Body of pancreas (tissue), 4 donors: Measurements from ENCODE around the gene KCTD15. TPM values are rescaled to one million over a fixed set of nuclear protein-coding genes. Genes with fewer than 3 reads are reported as not detected.

Experiments
- ATAC-seq: fragments of 150-250 bp; one replicate; pipeline ENCODE4 v1.9.1; 2016
- DNase-seq, 4 donors: peaks; one replicate each; pipeline ENCODE4 v3.0.0-alpha.2; 2019
- H3K27ac ChIP-seq, 4 donors: fragments of 200-600 bp; sonication (generic); 1 replicate in 3 of 4; 2 replicates in 1 of 4; pipeline versions ENCODE4 v1.5.1 to v1.6.1; 2016 to 2019; ENCODE audit warnings: mild to moderate bottlenecking in 1 of 4, mixed read lengths in 1 of 4, moderate library complexity in 1 of 4
- H3K27me3 ChIP-seq, 2 donors: fragments of 200-600 bp; sonication (generic); one replicate each; pipeline ENCODE4 v1.6.0; 2016; ENCODE audit warnings: mild to moderate bottlenecking in 1 of 2
- H3K36me3 ChIP-seq, 2 donors: fragments of 200-600 bp; sonication (generic); replicated peaks in 1 of 2; 2 replicates each; pipeline ENCODE4 v1.5.1; 2016; ENCODE audit warnings: low read depth in 2 of 2; ENCODE audit not compliant: insufficient read depth in 1 of 2
- H3K4me1 ChIP-seq: fragments of 200-600 bp; sonication (generic); one replicate; pipeline ENCODE4 v1.6.0; 2016
- H3K4me3 ChIP-seq, 2 donors: fragments of 200-600 bp; sonication (generic); 1 replicate in 1 of 2; 2 replicates in 1 of 2; pipeline ENCODE4 v1.5.1; 2016 to 2019
- H3K9me3 ChIP-seq, 3 donors: fragments of 200-600 bp; sonication (generic); 1 replicate in 2 of 3; 2 replicates in 1 of 3; pipeline ENCODE4 v1.5.1; 2016
- POLR2A ChIP-seq, 3 donors: fragments of 450-650 bp; IDR thresholded peaks; one replicate each; pipeline ENCODE4 v1.6.1; 2016; ENCODE audit warnings: antibody characterized with exemption in 3 of 3, mild to moderate bottlenecking in 2 of 3
- WGBS, 2 donors: methylation state at CpG; one replicate each; pipeline ENCODE4 v1.1.5; 2017; 5-methylcytosine and 5-hydroxymethylcytosine counted together
- intact Hi-C: fragments of 100-400 bp; cut with DNase I; formaldehyde crosslinking; loops from one replicate; pipeline ENCODE4 v1.15.1; 2023
- total RNA-seq, 2 donors: library from RNA; depleted of rRNA; stranded (reverse); fragments of >200 nt; gene quantifications; one replicate each; pipeline ENCODE4 v1.1.0, GENCODE V29; 2016
- TF ChIP-seq, protein P1 (sequence below), 7 experiments: fragments of 450-650 bp in 4 of 7; fragments of 200-600 bp in 3 of 7; sonication (generic) in 3 of 7; IDR thresholded peaks; one replicate each; pipeline ENCODE4 v1.5.1; 2016 to 2019; ENCODE audit warnings: antibody characterized with exemption in 7 of 7

KCTD15 gene
- total RNA-seq, 2 donors from 2014 or later = 31.6 to 52.1 TPM

DNA sequence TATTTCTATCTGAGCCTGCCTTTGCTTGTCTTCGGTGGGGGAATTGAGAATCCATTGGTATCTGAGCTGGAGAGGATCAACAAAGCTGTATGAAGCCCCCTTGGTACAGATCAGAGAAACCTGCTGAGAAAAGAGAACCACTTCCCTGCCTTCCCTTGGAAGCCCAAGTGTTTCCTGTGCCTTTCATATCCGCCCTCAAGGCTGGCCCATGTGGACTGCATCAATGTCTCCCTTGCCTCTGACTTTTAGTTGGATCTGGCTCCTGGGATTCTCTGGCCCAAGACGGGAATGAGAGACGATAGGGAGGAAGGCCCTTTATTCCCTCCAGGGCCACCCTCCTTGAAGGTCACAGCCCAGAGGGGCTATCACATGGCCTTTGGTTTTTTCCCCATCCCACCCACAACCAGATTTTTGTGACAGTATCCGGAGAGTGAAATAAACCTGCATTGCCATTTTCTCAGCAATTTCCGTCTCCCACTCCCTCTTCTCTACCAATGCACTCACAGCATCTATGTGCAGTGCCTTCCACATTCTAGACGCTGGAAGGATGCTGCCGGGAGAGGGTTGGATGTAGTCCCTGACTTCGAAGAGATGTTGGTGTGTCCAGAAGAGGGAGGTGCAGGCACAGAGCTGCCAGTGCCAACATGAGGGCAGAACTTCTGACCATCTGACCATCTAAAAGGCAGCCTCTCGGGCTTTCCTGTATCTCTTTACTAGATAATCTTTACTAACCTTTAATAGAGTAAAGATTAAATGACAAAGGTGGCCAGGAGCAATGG is 63.8 kb downstream of the KCTD15 start:
- intact Hi-C loops = no loop called here
- DNase-seq = no peak
- H3K4me1 ChIP-seq = peaks cover 9% of the 10 kb centered on the region
- H3K27me3 ChIP-seq = no peaks in the 10 kb centered on the region
- H3K36me3 ChIP-seq = no peaks in the 10 kb centered on the region
- no peak overlapping the region for H3K27ac ChIP-seq
- 84 to 87% methylated on average over 10 of the region's 10 CpGs for WGBS, 2 donors
- no peak for TF ChIP-seq POLR2A (IDR thresholded peaks at IDR 0.05)
- TF ChIP-seq, protein P1, sequence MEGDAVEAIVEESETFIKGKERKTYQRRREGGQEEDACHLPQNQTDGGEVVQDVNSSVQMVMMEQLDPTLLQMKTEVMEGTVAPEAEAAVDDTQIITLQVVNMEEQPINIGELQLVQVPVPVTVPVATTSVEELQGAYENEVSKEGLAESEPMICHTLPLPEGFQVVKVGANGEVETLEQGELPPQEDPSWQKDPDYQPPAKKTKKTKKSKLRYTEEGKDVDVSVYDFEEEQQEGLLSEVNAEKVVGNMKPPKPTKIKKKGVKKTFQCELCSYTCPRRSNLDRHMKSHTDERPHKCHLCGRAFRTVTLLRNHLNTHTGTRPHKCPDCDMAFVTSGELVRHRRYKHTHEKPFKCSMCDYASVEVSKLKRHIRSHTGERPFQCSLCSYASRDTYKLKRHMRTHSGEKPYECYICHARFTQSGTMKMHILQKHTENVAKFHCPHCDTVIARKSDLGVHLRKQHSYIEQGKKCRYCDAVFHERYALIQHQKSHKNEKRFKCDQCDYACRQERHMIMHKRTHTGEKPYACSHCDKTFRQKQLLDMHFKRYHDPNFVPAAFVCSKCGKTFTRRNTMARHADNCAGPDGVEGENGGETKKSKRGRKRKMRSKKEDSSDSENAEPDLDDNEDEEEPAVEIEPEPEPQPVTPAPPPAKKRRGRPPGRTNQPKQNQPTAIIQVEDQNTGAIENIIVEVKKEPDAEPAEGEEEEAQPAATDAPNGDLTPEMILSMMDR (IDR thresholded peaks at IDR 0.05) = no peak
- H3K9me3 ChIP-seq = no peaks in the 10 kb centered on the region
- H3K4me3 ChIP-seq = no peak overlapping the region
- ATAC-seq = no peak

DNA sequence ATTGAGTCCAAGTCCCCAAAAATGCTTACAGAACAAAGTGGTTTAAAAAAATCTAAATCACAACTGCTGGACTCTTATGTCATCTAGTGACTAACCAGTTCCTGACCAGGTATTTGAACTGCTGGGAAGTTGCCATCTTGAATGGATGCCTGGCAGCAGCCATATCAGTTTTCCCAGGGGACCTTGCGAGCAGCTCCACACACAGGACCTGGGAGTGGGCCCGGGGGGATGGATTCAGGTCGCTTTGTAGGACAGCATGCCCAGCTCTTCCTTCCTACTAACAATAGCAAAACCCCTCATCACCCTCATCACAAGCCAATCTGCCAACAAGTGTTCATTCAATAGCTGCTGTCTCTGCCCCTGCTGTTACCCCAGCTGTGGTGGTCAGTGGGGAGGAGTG is 65.3 kb downstream of the KCTD15 start:
- Histone ChIP-seq H3K9me3 (no peaks in the 10 kb centered on the region), H3K27me3 (no peaks in the 10 kb centered on the region), H3K4me1 (peaks cover 9% of the 10 kb centered on the region), H3K36me3 (no peaks in the 10 kb centered on the region), H3K4me3 (no peak overlapping the region), H3K27ac (no peak overlapping the region)
- DNase-seq = peak; percentile 19 to 52 (median 28)
- WGBS, 2 donors = 20 to 54% methylated on average over 1 to 3 of the region's 3 CpGs
- intact Hi-C loops = no loop called here
- peak; percentile 53 for ATAC-seq
- no peak for TF ChIP-seq POLR2A (IDR thresholded peaks at IDR 0.05)
- TF ChIP-seq, protein P1 (IDR thresholded peaks at IDR 0.05) = no peak

DNA sequence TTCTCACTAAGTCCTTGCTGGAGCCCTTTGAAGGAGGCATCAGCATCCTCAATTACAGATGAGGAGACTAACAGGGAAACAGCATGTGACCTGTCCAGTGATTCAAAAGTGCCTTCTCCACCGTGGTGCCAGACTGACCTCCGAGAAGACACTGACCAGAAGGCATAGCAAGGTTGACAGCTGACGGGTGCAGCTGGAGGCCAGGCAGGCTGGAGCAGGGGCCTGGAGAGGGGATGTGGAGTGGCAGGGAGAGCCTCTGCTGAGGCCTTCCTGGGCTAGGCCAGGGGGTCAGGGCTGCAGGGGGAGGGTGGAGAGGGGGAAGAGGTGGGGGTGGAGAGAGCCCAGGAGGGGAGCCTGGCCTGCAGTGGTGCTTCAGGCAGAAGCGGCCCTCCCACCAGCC is 66.3 kb downstream of the KCTD15 start:
- intact Hi-C loops = no loop called here
- Histone ChIP-seq H3K27me3 (no peaks in the 10 kb centered on the region), H3K4me1 (peaks cover 9% of the 10 kb centered on the region), H3K36me3 (no peaks in the 10 kb centered on the region), H3K9me3 (no peaks in the 10 kb centered on the region), H3K27ac (no peak overlapping the region), H3K4me3 (no peak overlapping the region)
- ATAC-seq = no peak
- 71 to 81% methylated on average over 4 of the region's 4 CpGs for WGBS, 2 donors
- no peak for DNase-seq
- TF ChIP-seq, protein P1 (IDR thresholded peaks at IDR 0.05) = no peak
- TF ChIP-seq POLR2A (IDR thresholded peaks at IDR 0.05) = no peak

DNA sequence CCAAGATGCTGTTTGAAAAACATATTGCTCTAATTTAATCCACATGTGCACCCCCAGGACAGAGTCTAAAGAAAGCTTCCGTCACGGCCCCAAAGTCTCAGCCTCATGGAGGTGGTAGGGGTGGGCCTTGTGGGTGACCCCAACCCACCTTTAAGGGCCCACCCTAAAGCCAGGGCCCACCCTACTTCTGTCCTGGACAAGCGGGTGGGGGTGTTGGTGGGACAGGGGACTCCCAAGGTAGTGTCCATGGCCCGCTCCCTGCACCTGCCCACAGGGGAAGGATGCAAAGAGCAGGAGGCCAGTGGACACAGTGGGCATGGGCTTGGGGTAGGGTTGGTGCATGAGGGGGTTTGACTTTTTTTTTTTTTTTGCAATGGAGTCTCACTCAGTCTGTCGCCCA is 66.8 kb downstream of the KCTD15 start:
- 90 to 94% methylated on average over 3 to 5 of the region's 5 CpGs for WGBS, 2 donors
- H3K9me3 ChIP-seq = no peaks in the 10 kb centered on the region

More for the DNA sequence above, 66.8 kb downstream of the KCTD15 start:
- TF ChIP-seq, protein P1 (IDR thresholded peaks at IDR 0.05) = no peak
- no peak for TF ChIP-seq POLR2A (IDR thresholded peaks at IDR 0.05)
- ATAC-seq (no peak), DNase-seq (no peak)
- intact Hi-C loops = no loop called here
- no peaks in the 10 kb centered on the region for H3K27me3 ChIP-seq
- H3K4me1 ChIP-seq = peaks cover 9% of the 10 kb centered on the region
- no peaks in the 10 kb centered on the region for H3K36me3 ChIP-seq
- H3K4me3 ChIP-seq = no peak overlapping the region
- no peak overlapping the region for H3K27ac ChIP-seq
